ENCODE measurements around the gene NEO1.

NEO1 gene

GRCh38 chr15:73009066-73010056, 42.9 kb upstream of the NEO1 start:
- TF ChIP-seq CTCF (IDR thresholded peaks at IDR 0.05; ENCODE audit: low read length, missing control alignments): no peak
- H3K4me3 ChIP-seq (replicated peaks; ENCODE audit: low read depth, low read length): no peak overlapping the region
- DNase-seq (ENCODE audit: low read depth): no peak

- no peak for TF ChIP-seq CTCF (IDR thresholded peaks at IDR 0.05; ENCODE audit: low read length, missing control alignments)
- no peak for DNase-seq (ENCODE audit: low read depth)
- H3K4me3 ChIP-seq (replicated peaks; ENCODE audit: low read depth, low read length): no peak overlapping the region
Observed at GRCh38 chr15:73010154-73011152, 41.8 kb upstream of the NEO1 start.

- no peak overlapping the region for H3K4me3 ChIP-seq (replicated peaks; ENCODE audit: low read depth, low read length)
- TF ChIP-seq CTCF (IDR thresholded peaks at IDR 0.05; ENCODE audit: low read length, missing control alignments): no peak
- no peak for DNase-seq (ENCODE audit: low read depth)
Observed at GRCh38 chr15:73014904-73015303, 37.4 kb upstream of the NEO1 start.

GRCh38 chr15:73015493-73015892, 36.8 kb upstream of the NEO1 start:
- H3K4me3 ChIP-seq (replicated peaks; ENCODE audit: low read depth, low read length): no peak overlapping the region
- no peak for TF ChIP-seq CTCF (IDR thresholded peaks at IDR 0.05; ENCODE audit: low read length, missing control alignments)
- DNase-seq (ENCODE audit: low read depth): no peak

- no peak overlapping the region for H3K4me3 ChIP-seq (replicated peaks; ENCODE audit: low read depth, low read length)
- TF ChIP-seq CTCF (IDR thresholded peaks at IDR 0.05; ENCODE audit: low read length, missing control alignments): no peak
- DNase-seq (ENCODE audit: low read depth): peak; percentile 6
Observed at GRCh38 chr15:73017987-73018386, 34.3 kb upstream of the NEO1 start.

- no peak for DNase-seq (ENCODE audit: low read depth)
- no peak for TF ChIP-seq CTCF (IDR thresholded peaks at IDR 0.05; ENCODE audit: low read length, missing control alignments)
- H3K4me3 ChIP-seq (replicated peaks; ENCODE audit: low read depth, low read length): no peak overlapping the region
Observed at GRCh38 chr15:73019154-73019553, 33.1 kb upstream of the NEO1 start.

Data from fibroblast of pulmonary artery (primary cell).